ENCODE results near the gene STK33.

DNA sequence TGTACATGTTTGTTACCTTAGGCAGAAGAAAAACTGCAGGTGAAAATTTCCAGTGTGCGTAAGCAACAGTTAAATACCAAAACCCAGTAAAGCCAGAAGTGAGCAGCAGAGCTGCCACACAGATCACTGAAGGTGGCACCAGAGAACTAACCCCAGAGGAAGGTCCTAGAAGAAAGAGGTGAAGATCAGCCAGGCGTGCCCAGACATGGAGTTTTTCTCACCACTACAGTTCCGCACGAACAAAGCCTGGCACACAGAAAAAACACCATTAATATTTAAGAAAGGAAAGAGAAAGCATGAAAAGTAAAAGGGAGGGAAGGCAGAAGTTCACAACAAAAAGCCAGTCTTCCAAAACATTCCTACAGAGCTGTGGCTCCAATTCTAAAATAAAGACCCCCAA, 60.7 kb downstream of the STK33 start:
- TF ChIP-seq POLR2AphosphoS5 (IDR thresholded peaks at IDR 0.05; ENCODE audit: low read depth, low read length) (no peak), JUND (IDR thresholded peaks at IDR 0.05) (no peak), CHD2 (IDR thresholded peaks at IDR 0.05; ENCODE audit: low read length, partially characterized antibody) (no peak), SMC3 (IDR thresholded peaks at IDR 0.05; ENCODE audit: low read depth, low read length) (no peak), GABPA (IDR thresholded peaks at IDR 0.05; ENCODE audit: low read depth) (no peak), RFX5 (IDR thresholded peaks at IDR 0.05; ENCODE audit: low read length) (no peak), ELF1 (IDR thresholded peaks at IDR 0.05) (no peak)
- TF ChIP-seq, protein P1, sequence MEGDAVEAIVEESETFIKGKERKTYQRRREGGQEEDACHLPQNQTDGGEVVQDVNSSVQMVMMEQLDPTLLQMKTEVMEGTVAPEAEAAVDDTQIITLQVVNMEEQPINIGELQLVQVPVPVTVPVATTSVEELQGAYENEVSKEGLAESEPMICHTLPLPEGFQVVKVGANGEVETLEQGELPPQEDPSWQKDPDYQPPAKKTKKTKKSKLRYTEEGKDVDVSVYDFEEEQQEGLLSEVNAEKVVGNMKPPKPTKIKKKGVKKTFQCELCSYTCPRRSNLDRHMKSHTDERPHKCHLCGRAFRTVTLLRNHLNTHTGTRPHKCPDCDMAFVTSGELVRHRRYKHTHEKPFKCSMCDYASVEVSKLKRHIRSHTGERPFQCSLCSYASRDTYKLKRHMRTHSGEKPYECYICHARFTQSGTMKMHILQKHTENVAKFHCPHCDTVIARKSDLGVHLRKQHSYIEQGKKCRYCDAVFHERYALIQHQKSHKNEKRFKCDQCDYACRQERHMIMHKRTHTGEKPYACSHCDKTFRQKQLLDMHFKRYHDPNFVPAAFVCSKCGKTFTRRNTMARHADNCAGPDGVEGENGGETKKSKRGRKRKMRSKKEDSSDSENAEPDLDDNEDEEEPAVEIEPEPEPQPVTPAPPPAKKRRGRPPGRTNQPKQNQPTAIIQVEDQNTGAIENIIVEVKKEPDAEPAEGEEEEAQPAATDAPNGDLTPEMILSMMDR (IDR thresholded peaks at IDR 0.05), result no peak
- TF ChIP-seq, protein P2, sequence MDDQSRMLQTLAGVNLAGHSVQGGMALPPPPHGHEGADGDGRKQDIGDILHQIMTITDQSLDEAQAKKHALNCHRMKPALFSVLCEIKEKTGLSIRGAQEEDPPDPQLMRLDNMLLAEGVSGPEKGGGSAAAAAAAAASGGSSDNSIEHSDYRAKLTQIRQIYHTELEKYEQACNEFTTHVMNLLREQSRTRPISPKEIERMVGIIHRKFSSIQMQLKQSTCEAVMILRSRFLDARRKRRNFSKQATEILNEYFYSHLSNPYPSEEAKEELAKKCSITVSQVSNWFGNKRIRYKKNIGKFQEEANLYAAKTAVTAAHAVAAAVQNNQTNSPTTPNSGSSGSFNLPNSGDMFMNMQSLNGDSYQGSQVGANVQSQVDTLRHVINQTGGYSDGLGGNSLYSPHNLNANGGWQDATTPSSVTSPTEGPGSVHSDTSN (IDR thresholded peaks at IDR 0.05), result no peak
- TF ChIP-seq, protein P3, sequence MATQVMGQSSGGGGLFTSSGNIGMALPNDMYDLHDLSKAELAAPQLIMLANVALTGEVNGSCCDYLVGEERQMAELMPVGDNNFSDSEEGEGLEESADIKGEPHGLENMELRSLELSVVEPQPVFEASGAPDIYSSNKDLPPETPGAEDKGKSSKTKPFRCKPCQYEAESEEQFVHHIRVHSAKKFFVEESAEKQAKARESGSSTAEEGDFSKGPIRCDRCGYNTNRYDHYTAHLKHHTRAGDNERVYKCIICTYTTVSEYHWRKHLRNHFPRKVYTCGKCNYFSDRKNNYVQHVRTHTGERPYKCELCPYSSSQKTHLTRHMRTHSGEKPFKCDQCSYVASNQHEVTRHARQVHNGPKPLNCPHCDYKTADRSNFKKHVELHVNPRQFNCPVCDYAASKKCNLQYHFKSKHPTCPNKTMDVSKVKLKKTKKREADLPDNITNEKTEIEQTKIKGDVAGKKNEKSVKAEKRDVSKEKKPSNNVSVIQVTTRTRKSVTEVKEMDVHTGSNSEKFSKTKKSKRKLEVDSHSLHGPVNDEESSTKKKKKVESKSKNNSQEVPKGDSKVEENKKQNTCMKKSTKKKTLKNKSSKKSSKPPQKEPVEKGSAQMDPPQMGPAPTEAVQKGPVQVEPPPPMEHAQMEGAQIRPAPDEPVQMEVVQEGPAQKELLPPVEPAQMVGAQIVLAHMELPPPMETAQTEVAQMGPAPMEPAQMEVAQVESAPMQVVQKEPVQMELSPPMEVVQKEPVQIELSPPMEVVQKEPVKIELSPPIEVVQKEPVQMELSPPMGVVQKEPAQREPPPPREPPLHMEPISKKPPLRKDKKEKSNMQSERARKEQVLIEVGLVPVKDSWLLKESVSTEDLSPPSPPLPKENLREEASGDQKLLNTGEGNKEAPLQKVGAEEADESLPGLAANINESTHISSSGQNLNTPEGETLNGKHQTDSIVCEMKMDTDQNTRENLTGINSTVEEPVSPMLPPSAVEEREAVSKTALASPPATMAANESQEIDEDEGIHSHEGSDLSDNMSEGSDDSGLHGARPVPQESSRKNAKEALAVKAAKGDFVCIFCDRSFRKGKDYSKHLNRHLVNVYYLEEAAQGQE (IDR thresholded peaks at IDR 0.05; ENCODE audit: low read depth, low read length), result no peak
- TF ChIP-seq, protein P4, sequence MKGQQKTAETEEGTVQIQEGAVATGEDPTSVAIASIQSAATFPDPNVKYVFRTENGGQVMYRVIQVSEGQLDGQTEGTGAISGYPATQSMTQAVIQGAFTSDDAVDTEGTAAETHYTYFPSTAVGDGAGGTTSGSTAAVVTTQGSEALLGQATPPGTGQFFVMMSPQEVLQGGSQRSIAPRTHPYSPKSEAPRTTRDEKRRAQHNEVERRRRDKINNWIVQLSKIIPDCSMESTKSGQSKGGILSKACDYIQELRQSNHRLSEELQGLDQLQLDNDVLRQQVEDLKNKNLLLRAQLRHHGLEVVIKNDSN (IDR thresholded peaks at IDR 0.05; ENCODE audit: borderline replicate concordance, low read depth), result no peak
- TF ChIP-seq, protein P5, sequence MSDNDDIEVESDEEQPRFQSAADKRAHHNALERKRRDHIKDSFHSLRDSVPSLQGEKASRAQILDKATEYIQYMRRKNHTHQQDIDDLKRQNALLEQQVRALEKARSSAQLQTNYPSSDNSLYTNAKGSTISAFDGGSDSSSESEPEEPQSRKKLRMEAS (IDR thresholded peaks at IDR 0.05; ENCODE audit: low read depth), result no peak
